Smooth muscle cell (in vitro differentiated cells): ENCODE results near the gene CRB2. TPM values are rescaled to one million over a fixed set of nuclear protein-coding genes. Genes with fewer than 3 reads are reported as not detected.

ENCODE experiments used
- DNase-seq: peaks from one replicate; lab custom pipeline; 2025; ENCODE audit not compliant: unreplicated experiment; lab: John Stamatoyannopoulos, UW
- H2AFZ ChIP-seq: fragments of 200-600 bp; sonication (generic); 2 replicates; pipeline ENCODE4 v1.6.0; 2016; ENCODE audit warnings: antibody characterized with exemption, low read depth, mild to moderate bottlenecking
- H3F3A ChIP-seq: fragments of 200-600 bp; sonication (generic); 2 replicates; pipeline ENCODE4 v1.6.0; 2017; ENCODE audit warnings: antibody characterized with exemption, low read depth
- H3K27ac ChIP-seq: fragments of 200-600 bp; sonication (generic); 2 replicates; pipeline ENCODE4 v1.5.1; 2016; ENCODE audit warnings: low read depth, mild to moderate bottlenecking
- H3K27me3 ChIP-seq: fragments of 200-600 bp; sonication (generic); 2 replicates; pipeline ENCODE4 v1.6.1; 2016; ENCODE audit warnings: low read depth, mild to moderate bottlenecking
- H3K36me3 ChIP-seq: fragments of 200-600 bp; sonication (generic); 2 replicates; pipeline ENCODE4 v1.5.1; 2016; ENCODE audit warnings: low read depth
- H3K4me1 ChIP-seq: fragments of 200-600 bp; sonication (generic); 2 replicates; pipeline ENCODE4 v1.5.1; 2016; ENCODE audit warnings: low read depth
- H3K4me2 ChIP-seq: fragments of 200-600 bp; sonication (generic); 2 replicates; pipeline ENCODE4 v1.6.0; 2016; ENCODE audit warnings: mild to moderate bottlenecking
- H3K4me3 ChIP-seq: fragments of 200-600 bp; sonication (generic); 2 replicates; pipeline ENCODE4 v1.5.1; 2016; ENCODE audit warnings: mild to moderate bottlenecking
- H3K79me2 ChIP-seq: fragments of 200-600 bp; sonication (generic); 2 replicates; pipeline ENCODE4 v1.6.0; 2016; ENCODE audit warnings: low read depth, mild to moderate bottlenecking
- H3K9ac ChIP-seq: fragments of 200-600 bp; sonication (generic); 2 replicates; pipeline ENCODE4 v1.6.0; 2016; ENCODE audit warnings: low read depth
- H3K9me3 ChIP-seq: fragments of 200-600 bp; sonication (generic); replicated peaks from 2 replicates; pipeline ENCODE4 v1.5.1; 2016; ENCODE audit warnings: low read depth
- H4K20me1 ChIP-seq: fragments of 200-600 bp; sonication (generic); 2 replicates; pipeline ENCODE4 v1.6.0; 2016; ENCODE audit warnings: low read depth
- WGBS: methylation state at CpG from one replicate; pipeline ENCODE4 v1.1.7; 2016; ENCODE audit warnings: low lambda C conversion rate; 5-methylcytosine and 5-hydroxymethylcytosine counted together
- polyA plus RNA-seq: library from polyadenylated mRNA; unstranded; fragments of >200 nt; fragmentation: Nextera tagmentation; extraction: Ambion mirVana; gene quantifications from 2 replicates; pipeline ENCODE4 v1.2.1, GENCODE V29; 2016
- total RNA-seq: library from RNA; depleted of rRNA; stranded (reverse); fragments of >200 nt; gene quantifications from 2 replicates; pipeline ENCODE4 v1.2.3, GENCODE V29; 2014
- TF ChIP-seq, protein P1 (sequence below): fragments of 200-600 bp; sonication (generic); IDR thresholded peaks from 2 replicates; pipeline ENCODE4 v1.5.1; 2017; ENCODE audit warnings: borderline replicate concordance, mild to moderate bottlenecking, antibody characterized with exemption; ENCODE audit not compliant: insufficient read depth, poor library complexity, severe bottlenecking

Gene CRB2
- total and polyA plus RNA-seq, 2 experiments from 2014 or later, result 1.7 to 3.1 TPM

DNA sequence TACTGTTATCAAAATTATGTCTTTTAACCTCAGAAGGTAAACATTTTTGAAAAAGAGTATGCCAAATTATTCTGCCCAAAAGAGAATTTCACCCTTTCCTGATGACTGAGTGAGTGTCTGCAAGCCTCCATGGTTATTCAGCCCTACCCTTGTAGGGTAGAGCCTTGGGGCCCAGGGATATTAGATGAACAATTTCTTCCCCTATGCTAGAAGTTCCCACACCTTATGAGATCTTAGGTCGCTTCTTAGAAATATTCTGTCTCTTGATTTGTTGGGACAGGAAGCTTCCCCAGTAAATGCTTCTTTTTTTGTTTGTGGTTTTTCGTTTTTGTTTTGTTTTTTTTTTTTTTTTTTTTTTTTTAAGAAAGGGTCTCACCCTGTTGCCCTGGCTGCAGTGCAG is 3.1 kb downstream of the CRB2 start:
- WGBS, result 52% methylated on average over 2 of the region's 2 CpGs
- H2AFZ ChIP-seq, result no peak overlapping the region
- H3K4me3 ChIP-seq, result no peak overlapping the region
- peaks cover 22% of the 10 kb centered on the region for H3K79me2 ChIP-seq
- TF ChIP-seq, protein P1, sequence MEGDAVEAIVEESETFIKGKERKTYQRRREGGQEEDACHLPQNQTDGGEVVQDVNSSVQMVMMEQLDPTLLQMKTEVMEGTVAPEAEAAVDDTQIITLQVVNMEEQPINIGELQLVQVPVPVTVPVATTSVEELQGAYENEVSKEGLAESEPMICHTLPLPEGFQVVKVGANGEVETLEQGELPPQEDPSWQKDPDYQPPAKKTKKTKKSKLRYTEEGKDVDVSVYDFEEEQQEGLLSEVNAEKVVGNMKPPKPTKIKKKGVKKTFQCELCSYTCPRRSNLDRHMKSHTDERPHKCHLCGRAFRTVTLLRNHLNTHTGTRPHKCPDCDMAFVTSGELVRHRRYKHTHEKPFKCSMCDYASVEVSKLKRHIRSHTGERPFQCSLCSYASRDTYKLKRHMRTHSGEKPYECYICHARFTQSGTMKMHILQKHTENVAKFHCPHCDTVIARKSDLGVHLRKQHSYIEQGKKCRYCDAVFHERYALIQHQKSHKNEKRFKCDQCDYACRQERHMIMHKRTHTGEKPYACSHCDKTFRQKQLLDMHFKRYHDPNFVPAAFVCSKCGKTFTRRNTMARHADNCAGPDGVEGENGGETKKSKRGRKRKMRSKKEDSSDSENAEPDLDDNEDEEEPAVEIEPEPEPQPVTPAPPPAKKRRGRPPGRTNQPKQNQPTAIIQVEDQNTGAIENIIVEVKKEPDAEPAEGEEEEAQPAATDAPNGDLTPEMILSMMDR, result no peak
- H4K20me1 ChIP-seq, result no peaks in the 10 kb centered on the region
- no peak overlapping the region for H3K9ac ChIP-seq
- H3K4me2 ChIP-seq, result peak overlapping the region; percentile 76
- H3K4me1 ChIP-seq, result peaks cover 59% of the 10 kb centered on the region
- no peaks in the 10 kb centered on the region for H3K27me3 ChIP-seq
- no peaks in the 10 kb centered on the region for H3K36me3 ChIP-seq
- H3K9me3 ChIP-seq, result no peaks in the 10 kb centered on the region
- peaks cover 15% of the 10 kb centered on the region for H3F3A ChIP-seq
- no peak overlapping the region for H3K27ac ChIP-seq
- no peak for DNase-seq

DNA sequence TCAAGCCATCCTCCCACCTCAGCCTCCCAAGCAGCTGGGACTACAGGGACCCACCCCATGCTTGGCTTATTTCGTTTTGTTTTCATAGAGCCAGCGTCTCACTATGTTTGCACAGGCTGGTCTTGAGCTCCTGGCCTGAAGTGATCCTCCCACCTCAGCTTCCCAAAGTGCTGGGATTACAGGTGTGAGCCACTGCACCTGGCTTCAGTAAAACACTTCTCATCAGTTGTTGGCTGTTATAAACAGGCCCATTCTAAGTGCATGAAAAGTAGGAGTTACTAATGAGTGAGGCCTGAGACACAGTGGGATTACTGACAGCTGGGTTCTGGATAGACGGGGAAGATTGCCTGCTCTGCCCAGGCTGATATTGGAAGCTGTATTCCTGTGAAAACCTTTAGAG is 3.5 kb downstream of the CRB2 start:
- no peaks in the 10 kb centered on the region for H3K27me3 ChIP-seq
- H3K79me2 ChIP-seq, result peaks cover 22% of the 10 kb centered on the region
- H3K4me1 ChIP-seq, result peaks cover 60% of the 10 kb centered on the region
- H2AFZ ChIP-seq, result no peak overlapping the region
- no peaks in the 10 kb centered on the region for H3K36me3 ChIP-seq
- H3K9me3 ChIP-seq, result no peaks in the 10 kb centered on the region
- TF ChIP-seq, protein P1, result no peak
- H3K4me3 ChIP-seq, result no peak overlapping the region
- H3F3A ChIP-seq, result peaks cover 15% of the 10 kb centered on the region
- H3K27ac ChIP-seq, result peak overlapping the region; percentile 75
- no peak overlapping the region for H3K9ac ChIP-seq
- DNase-seq, result no peak
- no peaks in the 10 kb centered on the region for H4K20me1 ChIP-seq
- 29% methylated on average over 3 of the region's 3 CpGs for WGBS
- peak overlapping the region; percentile 76 for H3K4me2 ChIP-seq

DNA sequence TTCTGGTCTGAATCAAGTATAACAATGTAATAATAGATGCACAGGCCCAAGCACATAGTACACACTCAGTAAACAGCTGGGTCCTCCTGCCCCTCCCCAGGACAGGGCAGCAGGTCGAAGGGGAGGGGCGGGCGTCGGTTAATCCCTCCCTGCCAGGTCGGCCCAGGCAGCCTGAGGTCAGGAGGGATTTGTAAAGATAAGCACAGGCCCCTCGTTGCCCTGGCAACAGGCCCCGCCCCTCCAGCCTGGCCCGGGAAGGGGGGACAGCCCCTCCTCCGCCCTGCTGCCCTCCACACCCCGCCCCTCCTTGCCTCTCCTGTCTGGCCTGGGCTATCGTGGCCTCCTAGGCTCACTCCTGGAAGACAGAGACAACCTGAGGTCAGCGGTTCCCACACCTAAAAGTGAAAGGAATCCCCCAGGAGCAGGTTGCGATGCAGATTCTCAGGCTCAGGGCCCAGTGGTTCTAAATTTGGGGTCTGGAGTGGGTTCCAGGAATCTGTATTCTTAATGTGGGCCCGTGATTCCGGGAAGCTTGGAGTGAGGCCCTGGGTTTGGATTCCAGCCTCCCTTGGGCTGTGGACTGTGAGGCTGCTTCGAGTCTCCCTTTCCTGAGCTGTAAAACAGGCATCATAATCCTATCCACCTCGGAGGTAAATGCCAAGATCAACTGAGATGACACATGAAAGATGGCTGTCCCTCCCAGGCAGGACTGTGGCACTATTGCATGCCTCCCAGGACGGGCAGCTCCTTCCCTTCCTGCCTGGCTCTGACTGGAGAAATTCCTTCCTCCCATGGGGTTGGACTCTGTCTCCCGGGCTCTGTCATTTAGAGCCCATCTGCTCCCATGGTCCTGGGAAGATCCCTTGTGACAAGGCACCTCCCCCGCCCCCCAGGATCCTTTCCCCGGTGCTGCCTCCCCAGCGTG is 4.4 kb downstream of the CRB2 start:
- peak overlapping the region; percentile 75 for H3K27ac ChIP-seq

More for the DNA sequence above, 4.4 kb downstream of the CRB2 start:
- no peak overlapping the region for H2AFZ ChIP-seq
- peak; percentile 26 for DNase-seq
- TF ChIP-seq, protein P1, result no peak
- H4K20me1 ChIP-seq, result no peaks in the 10 kb centered on the region
- peaks cover 20% of the 10 kb centered on the region for H3F3A ChIP-seq
- WGBS, result 4% methylated on average over 17 of the region's 22 CpGs
- no peak overlapping the region for H3K4me3 ChIP-seq
- peaks cover 22% of the 10 kb centered on the region for H3K79me2 ChIP-seq
- peak overlapping the region; percentile 37 for H3K9ac ChIP-seq
- H3K4me2 ChIP-seq, result peak overlapping the region; percentile 76
- no peaks in the 10 kb centered on the region for H3K27me3 ChIP-seq
- H3K9me3 ChIP-seq, result no peaks in the 10 kb centered on the region
- H3K36me3 ChIP-seq, result no peaks in the 10 kb centered on the region
- H3K4me1 ChIP-seq, result peaks cover 65% of the 10 kb centered on the region
